NCI-H1417 treated with DMSO at 0.1 percent for 48 hours (cell line): ENCODE results near the gene ADGRE2.
"Not testable (repeated sequence)": the region's sequence is repeated elsewhere in the genome, so short reads cannot be mapped to it uniquely, and the experiment has no call there.

Experiments
- DNase-seq: peaks from one replicate; lab custom pipeline; 2025; lab: John Stamatoyannopoulos, UW

The ADGRE2 gene

DNA sequence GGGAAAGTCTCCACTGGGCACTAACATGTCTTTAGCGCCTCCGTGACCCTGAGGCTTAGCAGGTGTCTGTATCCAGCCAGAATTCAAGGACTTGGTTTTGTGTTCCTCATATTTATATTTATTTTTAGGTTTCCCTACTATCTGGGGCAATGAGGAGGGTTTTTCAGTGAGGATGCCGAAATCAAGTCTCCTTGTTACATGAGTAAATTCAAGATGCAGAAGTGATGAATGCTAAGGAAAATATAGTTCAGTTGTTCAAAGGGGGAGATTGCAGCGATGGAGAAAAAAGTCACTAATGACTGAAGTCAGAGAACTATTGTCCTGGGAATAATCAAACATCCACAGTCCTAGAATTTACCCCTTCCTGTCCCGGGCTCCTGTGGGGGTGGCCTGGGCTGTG, 791 bp upstream of the ADGRE2 start:
- DNase-seq = no peak

DNA sequence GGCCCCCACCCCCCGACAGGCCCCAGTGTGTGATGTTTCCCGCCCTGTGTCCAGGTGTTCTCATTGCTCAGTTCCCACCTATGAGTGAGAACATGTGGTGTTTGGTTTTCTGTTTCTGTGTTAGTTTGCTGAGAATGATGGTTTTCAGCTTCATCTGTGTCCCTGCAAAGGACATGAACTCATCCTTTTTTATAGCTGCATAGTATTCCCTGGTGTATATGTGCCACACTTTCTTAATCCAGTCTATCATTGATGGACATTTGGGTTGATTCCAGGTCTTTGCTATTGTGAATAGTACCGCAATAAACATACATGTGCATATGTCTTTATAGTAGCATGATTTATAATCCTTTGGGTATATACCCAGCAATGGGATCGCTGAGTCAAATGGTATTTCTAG, 715 bp downstream of the ADGRE2 start:
- not testable (repeated sequence) for DNase-seq

DNA sequence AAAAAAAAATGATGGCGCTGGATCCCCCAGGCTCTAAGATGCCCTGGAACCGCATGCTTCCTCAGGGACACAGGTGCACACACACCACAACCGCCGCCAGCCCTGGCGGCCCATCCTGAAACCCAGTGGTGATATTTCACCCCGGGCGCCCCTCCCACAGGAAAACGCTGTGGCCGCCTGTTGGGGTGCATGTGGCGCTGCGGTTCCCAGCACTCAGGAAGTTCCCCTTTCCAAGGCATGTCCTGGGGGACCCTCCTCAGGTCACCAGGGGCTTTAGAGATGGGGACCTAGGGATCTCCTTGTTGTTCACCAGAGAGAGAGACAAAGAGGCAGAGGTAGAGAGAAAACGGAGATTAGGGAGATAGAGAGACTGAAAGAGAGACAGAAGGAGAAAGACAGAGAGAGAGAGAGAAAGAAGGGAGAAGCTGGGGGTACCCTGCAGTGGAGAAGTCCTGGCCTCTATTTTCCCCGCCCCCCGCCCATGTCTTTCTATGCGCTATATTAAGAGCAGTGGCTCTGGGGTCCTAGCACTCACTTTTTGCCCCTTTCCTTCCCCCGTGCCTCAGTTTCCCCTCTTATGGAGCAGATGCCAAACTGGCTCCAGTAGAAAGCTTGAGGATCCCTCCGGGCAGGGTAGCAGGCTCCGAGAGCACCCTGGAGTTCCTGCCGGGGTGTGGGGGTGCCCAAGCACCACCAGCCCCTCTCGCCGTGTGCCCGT, 2.3 kb downstream of the ADGRE2 start:
- no peak for DNase-seq

DNA sequence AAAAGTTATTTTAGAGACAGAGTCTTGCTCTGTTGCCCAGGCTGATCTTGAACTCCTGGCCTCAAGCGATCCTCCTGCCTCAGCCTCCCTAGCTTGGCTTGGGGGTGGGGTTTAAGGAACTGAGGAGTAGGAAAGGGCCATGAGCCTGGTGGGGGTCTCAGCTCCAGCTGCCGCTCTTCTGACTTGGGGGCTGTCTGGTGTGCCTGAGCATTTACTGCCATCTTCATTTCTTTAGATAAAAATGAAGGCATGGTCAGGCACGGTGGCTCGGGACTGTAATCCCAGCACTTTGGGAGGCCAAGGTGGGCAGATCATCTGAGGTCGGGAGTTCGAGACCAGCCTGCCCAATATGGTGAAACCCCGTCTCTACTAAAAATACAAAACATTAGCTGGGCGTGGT, 3.0 kb downstream of the ADGRE2 start:
- DNase-seq = not testable (repeated sequence)

DNA sequence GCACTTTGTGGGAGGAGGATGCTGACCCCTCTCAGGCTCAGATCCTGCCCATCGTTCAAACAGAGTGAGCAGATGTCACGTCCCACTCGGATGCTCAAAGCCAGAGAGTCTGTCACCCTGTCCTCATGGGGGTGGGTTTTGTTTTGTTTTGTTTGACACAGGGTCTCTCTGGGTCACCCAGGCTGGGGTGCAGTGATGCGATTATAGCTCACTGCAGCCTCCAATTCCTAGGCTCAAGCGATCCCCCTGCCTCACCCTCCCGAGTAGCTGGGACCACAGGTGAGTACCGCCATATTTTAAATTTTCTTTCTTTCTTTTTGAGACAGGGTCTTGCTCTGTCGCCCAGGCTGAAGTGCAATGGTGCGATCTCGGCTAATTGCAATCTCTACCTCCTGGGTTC, 4.0 kb downstream of the ADGRE2 start:
- no peak for DNase-seq

DNA sequence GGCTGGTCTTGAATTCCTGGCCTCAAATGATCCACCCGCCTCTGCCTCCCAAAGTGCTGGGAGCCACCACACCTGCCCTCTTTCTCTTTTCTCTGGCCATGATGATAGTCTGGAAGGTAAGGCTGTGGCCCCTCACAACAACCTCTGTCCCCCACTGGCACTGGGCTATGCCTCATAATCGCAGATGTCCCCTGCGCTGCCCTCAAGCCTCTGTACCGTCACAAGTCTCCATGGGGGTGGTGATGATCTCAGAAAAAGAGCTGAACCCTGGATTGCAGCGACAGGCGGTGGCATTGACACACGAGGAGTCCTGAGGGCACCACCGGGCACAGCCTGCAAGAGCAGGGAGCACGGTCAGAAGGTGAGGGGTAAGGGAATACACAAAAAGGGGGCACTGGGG, 4.6 kb downstream of the ADGRE2 start:
- DNase-seq = not testable (repeated sequence)

DNA sequence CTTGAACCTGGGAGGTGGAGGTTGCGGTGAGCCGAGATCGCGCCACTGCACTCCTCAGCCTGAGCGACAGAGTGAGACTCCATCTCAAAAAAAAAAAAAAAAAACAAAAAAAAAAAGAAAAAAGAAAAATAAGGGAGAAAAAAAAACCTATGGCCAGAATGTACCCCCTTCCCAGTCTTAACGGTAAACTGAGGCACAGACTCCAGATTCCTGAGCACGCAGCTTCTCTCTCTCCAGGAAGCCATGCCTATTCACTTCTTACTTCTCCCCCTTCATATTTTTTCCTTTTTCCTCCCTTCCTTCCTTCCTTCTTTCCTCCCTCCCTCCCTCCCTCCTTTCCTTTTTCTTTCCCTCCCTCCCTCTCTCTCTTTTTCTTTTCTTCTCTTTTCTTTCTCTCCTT, 5.4 kb downstream of the ADGRE2 start:
- no peak for DNase-seq

DNA sequence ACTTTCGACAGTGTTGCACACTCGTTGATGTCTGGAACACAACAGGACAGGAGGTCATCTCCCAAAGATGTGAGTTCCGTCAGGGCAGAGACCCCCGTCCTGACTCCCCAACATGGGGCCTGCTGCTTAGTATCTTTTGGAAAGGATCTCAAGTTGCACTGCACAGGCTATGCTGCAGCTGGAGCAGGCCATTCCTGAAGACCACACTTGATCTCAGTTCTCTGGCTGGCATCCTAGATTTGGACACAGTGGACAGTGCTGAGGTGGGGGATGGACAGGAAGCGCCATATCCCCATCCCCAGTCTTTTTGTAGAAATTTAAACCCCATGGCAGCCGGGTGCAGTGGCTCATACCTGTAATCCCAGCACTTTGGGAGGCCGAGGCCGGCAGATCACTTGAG, 5.9 kb downstream of the ADGRE2 start:
- no peak for DNase-seq

DNA sequence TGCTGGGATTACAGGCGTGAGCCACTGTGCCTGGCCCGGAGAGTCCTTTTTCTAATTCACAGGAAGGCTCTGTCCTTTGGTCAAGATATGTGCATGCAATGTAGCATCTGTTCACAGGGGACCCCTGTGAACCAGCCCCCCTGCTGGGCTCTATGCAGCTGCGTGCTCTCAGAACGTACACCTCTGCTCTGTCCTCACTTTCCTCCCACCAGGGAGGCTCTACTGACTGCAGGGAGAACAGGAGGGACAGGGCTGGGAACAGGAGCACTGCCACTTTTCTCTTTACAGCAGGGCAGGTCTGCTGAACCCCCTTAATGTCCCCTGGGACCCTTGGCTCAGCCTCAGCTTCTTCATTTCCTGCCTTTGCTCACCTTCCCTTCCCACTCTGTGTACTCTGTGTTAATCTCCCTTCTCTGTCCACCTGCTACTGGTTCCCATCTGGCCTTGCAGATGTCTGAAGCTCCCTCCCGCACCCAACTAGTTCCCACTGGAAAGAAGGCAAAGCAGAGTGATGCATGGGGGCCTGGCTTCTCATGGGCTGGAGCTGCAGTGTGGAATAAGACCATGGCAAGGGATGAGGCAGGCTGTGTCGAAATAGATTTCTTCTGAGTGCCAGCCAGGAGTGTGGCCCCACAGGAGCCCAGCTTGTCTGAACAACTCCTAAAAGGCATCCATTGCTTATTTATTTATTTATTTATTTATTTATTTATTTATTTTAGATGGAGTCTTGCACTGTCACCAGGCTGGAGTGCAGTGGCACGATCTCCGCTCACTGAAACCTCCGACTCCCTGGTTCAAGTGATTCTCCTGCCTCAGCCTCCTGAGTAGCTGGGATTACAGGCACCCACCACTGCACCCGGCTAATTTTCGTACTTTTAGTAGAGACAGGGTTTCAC, 7.2 kb downstream of the ADGRE2 start:
- DNase-seq = no peak

DNA sequence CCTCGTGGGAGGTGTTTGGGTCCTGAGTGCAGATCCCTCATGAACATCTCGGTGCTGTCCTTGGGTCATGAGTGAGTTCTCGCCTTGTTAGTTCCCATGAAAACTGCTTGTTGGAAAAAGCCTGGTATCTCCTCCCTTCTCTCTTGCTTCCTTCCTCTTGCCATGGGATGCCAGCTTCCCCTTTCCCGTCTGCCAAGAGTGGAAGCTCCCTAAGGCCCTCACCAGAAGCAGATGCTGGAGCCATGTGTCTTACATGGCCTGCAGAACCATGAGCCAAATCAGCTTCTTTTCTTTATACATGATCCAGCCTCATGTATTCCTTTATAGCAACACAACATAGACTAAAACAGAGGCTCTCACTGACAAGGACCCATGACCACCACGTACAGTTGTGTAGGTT, 8.2 kb downstream of the ADGRE2 start:
- DNase-seq = no peak

DNA sequence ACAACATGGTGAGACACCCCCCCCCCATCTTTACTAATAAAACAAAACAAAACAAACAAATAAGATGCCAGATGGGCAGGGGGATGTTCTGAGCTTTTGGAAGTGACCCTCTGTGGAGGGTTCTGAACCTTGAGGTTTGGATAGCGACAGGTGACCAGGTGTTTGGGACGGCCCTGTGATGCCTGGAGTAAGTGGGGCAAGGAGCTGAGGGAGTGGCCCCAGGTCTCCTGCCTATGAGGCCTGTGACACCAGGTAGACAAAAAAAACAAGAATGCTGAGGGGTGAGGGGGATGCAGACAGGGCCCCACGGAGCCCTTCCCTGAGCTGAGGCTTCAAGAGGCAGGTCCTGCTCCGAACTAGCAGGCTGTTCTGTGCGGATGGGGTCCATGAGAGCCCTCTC, 9.2 kb downstream of the ADGRE2 start:
- DNase-seq = no peak

DNA sequence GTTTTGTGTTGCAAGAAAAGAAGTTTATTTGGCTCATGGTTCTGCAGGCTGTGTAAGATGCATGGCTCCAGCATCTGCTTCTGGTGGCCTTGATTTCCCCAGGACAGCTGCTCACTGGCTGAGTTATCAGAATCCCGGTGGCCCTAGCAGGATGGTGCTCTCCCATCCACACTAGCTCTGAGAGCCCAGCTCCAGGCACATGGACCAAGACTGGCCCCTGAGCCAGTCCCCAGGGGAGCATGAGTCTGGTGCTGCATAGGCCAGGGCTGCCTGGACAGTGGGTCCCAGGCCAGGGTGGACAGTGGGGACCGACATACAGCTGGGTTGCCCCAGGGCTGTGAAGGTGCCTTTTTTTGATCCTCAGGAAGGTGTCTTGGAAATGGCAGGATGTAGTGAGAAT, 10.4 kb downstream of the ADGRE2 start:
- no peak for DNase-seq

DNA sequence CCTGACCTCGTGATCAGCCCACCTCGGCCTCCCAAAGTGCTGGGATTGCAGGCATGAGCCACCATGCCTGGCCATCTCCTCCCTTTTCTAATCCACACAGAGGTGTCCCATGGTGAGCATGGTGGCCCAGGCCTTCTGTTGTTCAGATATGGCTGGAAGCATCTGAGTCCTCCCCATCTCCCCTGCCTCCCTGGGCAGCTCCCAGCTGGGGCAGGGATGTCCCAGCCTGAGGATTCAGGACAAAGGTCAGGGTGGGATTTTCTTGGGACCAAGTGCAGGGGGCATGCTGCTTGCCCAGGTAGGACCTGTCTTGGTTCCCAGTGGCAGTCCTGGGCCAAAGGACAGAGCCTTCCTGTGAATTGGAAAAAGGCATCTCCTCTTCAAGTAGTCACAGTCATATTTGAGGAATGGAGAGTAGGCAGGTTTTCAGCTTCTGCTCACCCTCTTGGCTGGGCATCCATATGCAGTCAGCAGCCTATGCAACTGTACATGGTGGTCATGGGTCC, 10.8 kb downstream of the ADGRE2 start:
- DNase-seq = no peak

DNA sequence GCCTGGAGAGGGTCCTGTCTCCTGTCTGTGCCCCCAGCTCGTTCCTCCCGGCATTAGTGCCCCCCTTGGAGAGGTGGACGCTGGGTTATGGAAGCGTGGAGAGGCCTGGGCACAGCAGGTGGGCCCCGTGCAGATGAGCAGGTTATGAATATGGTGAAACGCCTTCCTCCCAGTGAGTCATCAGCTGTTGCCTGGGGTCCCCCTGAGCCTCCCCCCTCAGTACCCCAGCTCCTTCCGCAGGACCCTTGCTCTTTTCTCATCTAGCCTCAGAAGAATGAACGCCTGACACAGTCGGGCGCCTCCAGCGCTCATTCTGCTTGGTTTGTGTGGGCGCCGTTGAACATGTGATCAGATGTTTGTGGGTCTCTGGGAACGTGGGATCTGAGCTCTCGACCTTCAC, 12.5 kb downstream of the ADGRE2 start:
- DNase-seq = not testable (repeated sequence)

DNA sequence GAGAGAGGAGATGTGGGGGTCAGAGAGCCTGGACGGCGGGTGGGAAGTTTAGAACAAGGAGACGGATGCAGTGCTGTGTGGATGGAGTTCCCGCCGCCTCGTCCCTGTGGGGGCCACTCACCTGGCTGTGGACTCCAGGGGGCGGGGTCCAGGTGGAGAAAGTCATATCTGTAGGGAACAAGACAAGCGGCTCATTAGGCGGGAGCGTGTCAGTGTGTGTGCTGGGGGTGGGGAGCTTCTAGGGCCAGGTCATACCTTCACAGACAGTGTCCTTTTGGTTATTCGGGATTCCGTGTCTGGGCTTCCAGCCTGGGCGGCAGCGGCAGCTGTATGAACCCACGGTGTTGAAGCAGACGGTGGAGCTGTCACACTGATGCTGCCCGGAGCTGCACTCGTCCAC, 13.0 kb downstream of the ADGRE2 start:
- not testable (repeated sequence) for DNase-seq

DNA sequence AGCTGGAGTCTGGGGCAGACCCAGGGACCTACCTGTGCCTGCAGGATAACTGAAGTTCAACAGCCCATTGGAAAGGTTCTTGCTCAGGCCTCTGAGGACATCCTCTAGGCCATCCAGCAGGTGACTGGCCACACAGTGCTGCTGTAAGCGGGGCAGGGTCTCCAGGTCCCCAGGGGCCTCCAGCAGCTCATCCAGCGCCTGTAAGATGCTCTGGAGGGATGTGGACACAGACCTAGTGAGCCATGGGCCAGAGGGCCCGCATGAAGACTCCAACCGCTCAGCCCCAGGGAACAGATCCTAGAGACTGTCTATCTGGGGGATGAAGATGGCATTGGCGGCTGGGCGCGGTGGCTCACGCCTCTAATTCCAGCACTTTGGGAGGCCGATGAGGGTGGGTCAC, 14.0 kb downstream of the ADGRE2 start:
- no peak for DNase-seq

DNA sequence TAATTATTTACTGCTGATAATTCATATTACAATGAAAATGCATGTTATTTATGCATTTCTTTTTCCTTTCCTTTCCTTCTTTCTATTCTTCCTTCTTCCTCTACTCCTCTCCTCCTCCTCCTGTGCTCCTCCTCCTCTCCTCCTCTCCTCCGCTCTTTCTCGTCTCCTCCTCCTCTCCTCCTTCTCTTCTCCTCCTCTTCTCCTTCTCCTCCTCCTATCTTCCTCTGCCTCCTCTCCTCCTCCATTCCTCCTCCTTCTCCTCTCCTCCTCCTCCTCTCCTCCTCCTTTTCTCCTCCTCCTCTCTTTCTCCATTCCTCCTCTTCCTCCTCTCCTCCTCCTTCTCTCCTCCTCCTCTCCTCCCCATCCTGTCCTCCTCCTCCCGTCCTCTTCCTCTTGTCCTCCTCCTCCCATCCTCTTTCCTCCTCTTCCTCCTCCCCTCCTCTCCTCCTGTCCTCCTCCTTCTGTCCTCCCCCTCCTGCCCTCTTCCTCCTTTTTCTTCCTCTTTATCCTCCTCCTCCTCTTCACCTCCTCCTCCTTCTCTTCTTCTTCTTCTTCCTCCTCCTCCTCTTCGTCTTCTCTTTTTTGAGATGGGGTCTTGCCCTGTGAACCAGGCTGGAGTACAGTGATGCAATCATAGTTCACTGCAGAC, 14.7 kb downstream of the ADGRE2 start:
- no peak for DNase-seq

DNA sequence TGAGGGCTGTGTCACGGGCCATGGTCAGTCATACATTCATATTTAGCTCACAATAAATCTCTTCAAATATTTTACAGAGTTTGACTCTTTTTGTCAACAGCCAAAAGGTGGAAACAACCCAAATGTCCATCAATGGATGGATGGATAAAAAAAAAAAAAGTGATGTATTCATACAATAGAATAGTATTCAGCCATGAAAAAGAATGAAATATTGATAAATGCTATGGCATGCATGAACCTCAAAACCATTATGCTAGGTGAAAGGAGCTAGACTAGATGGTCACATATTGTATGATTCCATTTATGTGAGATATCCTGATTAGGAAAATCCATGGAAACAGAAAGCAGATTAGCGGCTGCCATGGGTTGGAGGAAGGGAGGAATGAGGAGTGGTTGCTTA, 16.2 kb downstream of the ADGRE2 start:
- DNase-seq = no peak

DNA sequence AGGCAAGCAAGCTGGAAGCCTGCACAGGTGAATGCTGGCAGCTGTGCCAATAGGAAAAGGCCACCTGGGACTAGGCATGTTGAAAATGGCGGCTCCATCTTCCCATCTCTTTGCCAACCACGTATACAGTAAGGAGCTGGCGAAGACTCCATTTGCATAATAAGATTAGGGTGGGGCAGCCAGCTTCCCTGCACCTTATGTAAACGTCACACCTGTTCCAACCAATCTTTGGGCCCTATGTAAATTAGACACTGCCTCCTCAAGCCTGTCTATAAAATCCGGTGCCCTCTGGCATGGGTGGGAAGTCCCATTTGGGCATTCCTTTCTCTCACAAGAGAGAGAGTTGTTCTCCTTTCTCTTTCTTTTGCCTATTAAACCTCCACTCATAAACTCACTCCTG, 16.8 kb downstream of the ADGRE2 start:
- DNase-seq = no peak

DNA sequence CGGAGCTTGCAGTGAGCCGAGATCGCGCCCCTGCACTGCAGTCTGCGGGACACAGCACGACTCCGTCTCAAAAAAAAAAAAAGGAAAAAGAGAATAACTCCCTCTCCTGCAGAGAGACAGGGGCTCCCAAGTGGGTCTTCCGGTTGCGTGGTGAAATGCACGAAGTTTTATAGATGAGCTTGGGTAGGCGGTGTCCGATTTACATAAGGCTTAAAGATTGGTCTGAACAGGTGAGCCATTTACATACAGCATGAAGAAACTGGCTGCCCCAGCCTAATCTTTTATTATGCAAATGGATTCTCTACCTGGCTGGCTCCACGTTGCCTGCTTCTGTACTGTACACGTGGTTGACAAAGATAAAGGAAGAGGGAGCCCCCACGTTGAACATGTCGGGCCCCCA, 19.5 kb downstream of the ADGRE2 start:
- no peak for DNase-seq

DNA sequence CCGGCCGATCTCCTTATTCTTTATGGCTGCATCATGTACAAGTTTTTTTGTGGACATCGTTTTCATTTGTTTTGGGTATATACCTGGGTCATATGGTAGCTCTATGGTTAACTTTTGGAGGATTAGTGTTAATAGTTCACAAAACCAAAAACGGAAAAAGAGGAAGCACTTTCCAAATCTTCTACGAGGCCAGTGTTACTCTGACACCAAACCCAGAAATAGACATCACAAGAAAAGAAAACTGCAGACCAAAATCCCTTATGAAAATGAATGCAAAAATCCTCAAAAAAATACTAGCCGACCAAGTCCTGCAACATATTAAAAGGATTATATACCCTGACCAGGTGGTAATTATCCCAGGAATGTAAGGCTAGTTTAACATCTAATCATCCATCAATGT, 29.8 kb downstream of the ADGRE2 start:
- DNase-seq = no peak

DNA sequence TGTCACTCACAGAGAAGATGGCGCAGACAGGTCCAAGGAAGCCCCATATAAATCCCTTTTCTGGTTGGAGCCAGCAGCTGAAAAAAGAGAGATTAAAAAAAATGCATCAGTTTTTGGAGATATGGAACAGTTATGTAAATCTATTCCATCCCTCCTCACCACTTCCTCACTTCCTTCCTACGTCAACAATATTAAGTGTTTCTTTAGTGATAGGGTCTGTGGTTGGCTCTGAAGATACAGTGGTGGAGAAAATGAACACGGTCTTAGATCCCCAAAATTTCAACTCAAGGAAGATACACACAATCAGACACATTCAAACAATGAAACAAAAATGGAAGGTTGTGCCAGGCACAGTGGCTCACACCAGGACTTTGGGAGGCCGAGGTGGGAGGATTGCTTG, 31.5 kb downstream of the ADGRE2 start:
- no peak for DNase-seq

DNA sequence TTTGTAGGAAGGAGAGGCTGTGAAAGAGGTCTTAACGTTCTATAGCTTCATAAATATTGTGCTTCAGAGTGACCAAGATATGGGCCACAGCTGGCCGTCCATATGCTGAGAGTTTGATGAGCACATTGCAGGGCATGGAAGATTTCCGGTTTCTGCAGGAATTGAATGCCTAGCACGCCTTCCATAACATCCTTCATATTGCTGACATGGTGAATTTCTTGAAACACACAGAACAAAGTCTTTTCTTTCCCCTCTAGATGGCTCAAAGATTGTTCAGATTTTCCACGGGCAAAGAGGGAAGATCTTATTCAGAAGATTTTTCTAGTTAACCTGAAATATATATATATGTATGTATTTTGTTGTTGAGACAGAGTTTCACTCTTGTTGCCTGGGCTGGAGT, 42.4 kb downstream of the ADGRE2 start:
- DNase-seq = no peak
